ENCODE data around the gene ZNF764. TPM values are rescaled to one million over a fixed set of nuclear protein-coding genes. Genes with fewer than 3 reads are reported as not detected.

Gene ZNF764
- polyA plus RNA-seq, 3 donors = 0.94 to 4.6 (median 1.0) TPM

DNA sequence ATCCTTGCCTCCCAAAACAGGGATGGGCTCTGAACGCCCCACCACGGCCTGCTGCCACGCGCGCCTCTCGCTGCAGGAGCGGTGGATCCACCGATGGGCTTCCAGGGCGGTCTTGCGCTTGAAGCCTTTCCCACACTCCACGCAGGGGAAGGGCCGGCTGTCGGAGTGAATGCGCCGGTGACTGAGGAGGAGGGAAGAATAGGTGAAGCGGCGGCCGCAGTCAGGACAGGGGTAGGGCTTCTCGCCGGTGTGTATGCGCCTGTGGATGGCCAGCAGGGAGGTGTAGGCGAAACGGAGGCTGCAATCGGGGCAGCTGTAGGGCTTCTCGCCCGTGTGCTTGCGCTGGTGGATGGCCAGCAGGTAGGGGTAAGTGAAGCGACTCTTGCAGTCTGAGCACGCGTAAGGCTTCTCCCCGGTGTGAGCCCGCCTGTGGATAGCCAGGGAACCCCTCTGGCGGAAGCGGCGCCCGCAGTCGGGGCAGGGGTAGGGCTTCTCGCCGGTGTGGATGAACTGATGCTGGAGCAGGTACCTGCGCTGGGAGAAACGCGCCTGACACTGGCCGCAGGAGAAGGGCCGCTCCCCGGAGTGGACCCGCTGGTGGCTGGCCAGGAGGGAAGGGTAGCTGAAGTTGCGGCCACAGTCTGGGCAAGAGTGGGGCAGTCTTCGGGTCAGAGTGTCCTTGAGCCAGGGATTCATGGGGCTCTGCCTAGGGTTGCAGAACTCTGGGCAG, 24.6 kb upstream of the ZNF764 start:
- H3K27me3 Mint-ChIP-seq (ENCODE audit: low read depth in 3 of 3) = no peaks in the 10 kb centered on the region
- H3K4me3 Mint-ChIP-seq = no peak overlapping the region
- Histone ChIP-seq H3K4me2 (replicated peaks; ENCODE audit: extremely low read depth, low read length, poor library complexity, severe bottlenecking) (no peak overlapping the region), H3K27me3 (ENCODE audit: control insufficient read depth in 2 of 2, insufficient read depth in 2 of 2, low read length in 2 of 2) (no peaks in the 10 kb centered on the region), H2AFZ (ENCODE audit: insufficient read depth, low read depth, low read length, poor library complexity, severe bottlenecking) (no peak overlapping the region), H4K20me1 (ENCODE audit: insufficient read depth, low read length) (no peaks in the 10 kb centered on the region), H3K9me3 (replicated peaks in 1 of 2; ENCODE audit: control insufficient read depth in 1 of 2, insufficient read depth in 1 of 2, low read length in 2 of 2) (no peaks in the 10 kb centered on the region), H3K9ac (ENCODE audit: insufficient read depth, low read length, poor library complexity, severe bottlenecking) (no peak overlapping the region), H3K4me1 (ENCODE audit: control insufficient read depth in 1 of 2, insufficient read depth in 2 of 2, low read length in 2 of 2) (peaks cover 14 to 18% of the 10 kb centered on the region in 2 donors), H3K36me3 (replicated peaks in 1 of 2; ENCODE audit: control insufficient read depth in 1 of 2, insufficient read depth in 2 of 2, low read length in 2 of 2) (peaks cover 29 to 48% of the 10 kb centered on the region in 2 donors), H3K27ac (ENCODE audit: low read depth in 1 of 2, low read length in 2 of 2) (no peak overlapping the region), H3K4me3 (replicated peaks in 1 of 3; ENCODE audit: low read depth in 2 of 3, low read length in 3 of 3) (no peak overlapping the region), H3K79me2 (ENCODE audit: insufficient read depth, low read length) (peaks cover 73% of the 10 kb centered on the region)
- DNase-seq = no peak
- H3K4me1 Mint-ChIP-seq = peaks cover 22% of the 10 kb centered on the region
- no peak for TF ChIP-seq CTCF (IDR thresholded peaks at IDR 0.05)
- WGBS (ENCODE audit: insufficient coverage) = 98% methylated on average over 47 of the region's 48 CpGs
- intact Hi-C loops (cut with micrococcal nuclease) = no loop called here
- no peaks in the 10 kb centered on the region for H3K9me3 Mint-ChIP-seq
- peak overlapping the region in 1 of 7 donors; percentile 10 for H3K27ac Mint-ChIP-seq
- H3K36me3 Mint-ChIP-seq = peaks cover 28 to 55% of the 10 kb centered on the region in 2 donors

DNA sequence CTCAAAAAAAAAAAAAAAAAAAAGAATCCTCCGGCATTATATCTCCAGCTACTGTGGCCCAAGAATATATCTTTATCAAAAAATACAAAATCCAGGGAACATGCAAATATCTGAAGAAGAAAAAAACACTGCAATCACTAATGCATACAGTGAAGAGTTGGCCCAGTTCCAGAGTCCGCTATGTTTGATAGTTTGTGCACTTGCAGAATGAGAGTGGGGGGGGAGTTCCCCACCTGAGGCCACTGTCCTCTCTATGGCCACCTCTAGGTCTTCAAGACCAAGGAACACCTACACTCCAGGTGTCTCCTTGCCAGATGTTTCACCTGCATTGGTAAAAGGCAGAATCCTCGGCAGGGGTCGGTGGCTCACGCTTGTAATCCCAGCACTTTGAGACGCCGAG, 23.3 kb upstream of the ZNF764 start:
- Mint-ChIP-seq H3K27ac (peak overlapping the region in 2 of 7 donors; percentile 32 to 36), H3K4me3 (no peak overlapping the region), H3K9me3 (no peaks in the 10 kb centered on the region), H3K36me3 (peaks cover 25 to 59% of the 10 kb centered on the region in 2 donors), H3K27me3 (ENCODE audit: low read depth in 3 of 3) (no peaks in the 10 kb centered on the region), H3K4me1 (peaks cover 19% of the 10 kb centered on the region)
- peaks cover 14 to 18% of the 10 kb centered on the region in 2 donors for H3K4me1 ChIP-seq (ENCODE audit: control insufficient read depth in 1 of 2, insufficient read depth in 2 of 2, low read length in 2 of 2)
- no peak overlapping the region for H3K27ac ChIP-seq (ENCODE audit: low read depth in 1 of 2, low read length in 2 of 2)
- H3K9me3 ChIP-seq (replicated peaks in 1 of 2; ENCODE audit: control insufficient read depth in 1 of 2, insufficient read depth in 1 of 2, low read length in 2 of 2) = no peaks in the 10 kb centered on the region
- no peak for TF ChIP-seq CTCF (IDR thresholded peaks at IDR 0.05)
- no peak for DNase-seq
- H3K27me3 ChIP-seq (ENCODE audit: control insufficient read depth in 2 of 2, insufficient read depth in 2 of 2, low read length in 2 of 2) = no peaks in the 10 kb centered on the region
- no peak overlapping the region for H3K4me2 ChIP-seq (replicated peaks; ENCODE audit: extremely low read depth, low read length, poor library complexity, severe bottlenecking)
- WGBS (ENCODE audit: insufficient coverage) = 100% methylated on average over 4 of the region's 7 CpGs
- H3K36me3 ChIP-seq (replicated peaks in 1 of 2; ENCODE audit: control insufficient read depth in 1 of 2, insufficient read depth in 2 of 2, low read length in 2 of 2) = peaks cover 34 to 52% of the 10 kb centered on the region in 2 donors
- peaks cover 62% of the 10 kb centered on the region for H3K79me2 ChIP-seq (ENCODE audit: insufficient read depth, low read length)
- intact Hi-C loops (cut with micrococcal nuclease) = no loop called here
- H2AFZ ChIP-seq (ENCODE audit: insufficient read depth, low read depth, low read length, poor library complexity, severe bottlenecking) = no peak overlapping the region
- H3K4me3 ChIP-seq (replicated peaks in 1 of 3; ENCODE audit: low read depth in 2 of 3, low read length in 3 of 3) = no peak overlapping the region
- no peaks in the 10 kb centered on the region for H4K20me1 ChIP-seq (ENCODE audit: insufficient read depth, low read length)
- H3K9ac ChIP-seq (ENCODE audit: insufficient read depth, low read length, poor library complexity, severe bottlenecking) = no peak overlapping the region

Measured in CD14-positive monocyte (primary cell).